ENCODE data around the gene COG5. TPM values are rescaled to one million over a fixed set of nuclear protein-coding genes. Genes with fewer than 3 reads are reported as not detected.

The COG5 gene
- total and polyA plus RNA-seq, 9 of the 15 experiments (the other 6 are each of a cell fraction or from before 2014, with no cell fraction given): 15.3 to 75.1 (median 56.4) TPM

DNA sequence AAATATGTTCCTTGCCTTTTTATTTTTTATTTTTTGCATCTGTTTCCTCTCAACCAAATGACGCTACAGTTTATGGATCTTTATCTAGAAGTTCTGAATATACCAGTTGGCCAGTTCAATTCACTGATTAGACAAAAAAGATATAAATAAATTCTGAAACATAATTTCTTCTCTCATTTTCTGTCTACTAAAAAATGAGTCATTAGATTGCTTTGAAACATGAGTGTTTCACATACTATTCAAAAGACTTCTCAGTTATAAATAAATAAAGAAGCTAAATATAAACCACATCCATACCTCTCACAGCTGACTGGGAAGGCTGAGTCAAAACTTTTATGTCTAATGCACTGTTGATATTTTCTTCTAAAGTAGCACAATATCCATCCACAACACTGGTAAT lies 191.4 kb downstream of the COG5 start:
- Histone ChIP-seq H4K20me1 (replicated peaks; ENCODE audit: control insufficient read depth, insufficient read depth, low read length) (no peaks in the 10 kb centered on the region), H3K4me2 (ENCODE audit: insufficient read depth, low read length) (no peak overlapping the region), H3K9me1 (ENCODE audit: control insufficient read depth, insufficient read depth, low read length) (no peaks in the 10 kb centered on the region), H3K27me3 (ENCODE audit: control insufficient read depth in 2 of 2, insufficient read depth in 2 of 2, low read length in 2 of 2) (no peaks in the 10 kb centered on the region), H3K4me1 (replicated peaks in 1 of 2; ENCODE audit: control insufficient read depth in 2 of 2, insufficient read depth in 2 of 2, low read length in 2 of 2) (no peaks in the 10 kb centered on the region), H3K79me2 (ENCODE audit: control insufficient read depth, insufficient read depth, low read length) (no peaks in the 10 kb centered on the region), H3K27ac (ENCODE audit: extremely low read depth, low read depth, low read length) (no peak overlapping the region), H3K36me3 (ENCODE audit: control insufficient read depth, insufficient read depth, low read length) (no peaks in the 10 kb centered on the region), H3K9me3 (replicated peaks; ENCODE audit: control insufficient read depth, insufficient read depth, low read depth, low read length) (no peaks in the 10 kb centered on the region), H3K9ac (ENCODE audit: insufficient read depth in 1 of 2, low read depth in 2 of 2, low read length in 2 of 2) (no peak overlapping the region), H3K4me3 (no peak overlapping the region), H2AFZ (ENCODE audit: low read depth, low read length) (no peak overlapping the region)
- TF ChIP-seq ZNF316 (IDR thresholded peaks at IDR 0.05) (0 out of 2 replicates have a peak, but pooled peaks have one; percentile 17), FIP1L1 (IDR thresholded peaks at IDR 0.05; ENCODE audit: low read depth, low read length, poor library complexity, severe bottlenecking) (no peak)
- FAIRE-seq (no peak), DNase-seq (ENCODE audit: extremely low read depth in 1 of 4, low spot score in 3 of 4) (no peak), ATAC-seq (no peak)
- 77% methylated on average over 1 of the region's 1 CpG for WGBS (ENCODE audit: insufficient coverage, low coverage, missing lambda C conversion rate)
- in situ Hi-C loops (cut with MboI) (no loop called here), intact Hi-C loops (cut with micrococcal nuclease) (no loop called here)
- ChIA-PET CTCF (ENCODE audit: low intra/inter-chr PET ratio) (no interaction called here), POLR2A (interaction anchor here (1.1 to 3.2 kb wide), 3 partner anchors 15 to 39 kb away, joined by 3 to 12 read pairs (median 7); no protein-coding TSS in a partner anchor)
- BruUV-seq (replicated peaks): no TSS peak

GRCh38 chr7:107370816-107371215 lies 192.9 kb downstream of the COG5 start:
- Histone ChIP-seq H3K4me3 (no peak overlapping the region), H3K4me2 (ENCODE audit: insufficient read depth, low read length) (no peak overlapping the region), H3K4me1 (replicated peaks in 1 of 2; ENCODE audit: control insufficient read depth in 2 of 2, insufficient read depth in 2 of 2, low read length in 2 of 2) (no peaks in the 10 kb centered on the region), H3K27ac (ENCODE audit: extremely low read depth, low read depth, low read length) (no peak overlapping the region), H3K9me3 (replicated peaks; ENCODE audit: control insufficient read depth, insufficient read depth, low read depth, low read length) (no peaks in the 10 kb centered on the region), H3K79me2 (ENCODE audit: control insufficient read depth, insufficient read depth, low read length) (no peaks in the 10 kb centered on the region), H2AFZ (ENCODE audit: low read depth, low read length) (no peak overlapping the region), H3K9me1 (ENCODE audit: control insufficient read depth, insufficient read depth, low read length) (no peaks in the 10 kb centered on the region), H4K20me1 (replicated peaks; ENCODE audit: control insufficient read depth, insufficient read depth, low read length) (no peaks in the 10 kb centered on the region), H3K9ac (ENCODE audit: insufficient read depth in 1 of 2, low read depth in 2 of 2, low read length in 2 of 2) (no peak overlapping the region), H3K36me3 (ENCODE audit: control insufficient read depth, insufficient read depth, low read length) (no peaks in the 10 kb centered on the region), H3K27me3 (ENCODE audit: control insufficient read depth in 2 of 2, insufficient read depth in 2 of 2, low read length in 2 of 2) (no peaks in the 10 kb centered on the region)
- in situ Hi-C loops (cut with MboI) (no loop called here), intact Hi-C loops (cut with micrococcal nuclease) (no loop called here)
- CTCF ChIA-PET (ENCODE audit: low intra/inter-chr PET ratio): no interaction called here
- BruUV-seq (replicated peaks): no TSS peak
- FAIRE-seq (no peak), ATAC-seq (no peak), DNase-seq (ENCODE audit: extremely low read depth in 1 of 4, low spot score in 3 of 4) (no peak)
- POLR2A ChIA-PET: no interaction called here
- WGBS (ENCODE audit: insufficient coverage, low coverage, missing lambda C conversion rate): 68% methylated on average over 1 of the region's 1 CpG
- TF ChIP-seq HIVEP1 (CRISPR knock-in tag; IDR thresholded peaks at IDR 0.05) (no peak), NR3C1 (CRISPR knock-in tag; IDR thresholded peaks at IDR 0.05) (no peak), SETDB1 (IDR thresholded peaks at IDR 0.05; ENCODE audit: low read length) (no peak), RBM17 (IDR thresholded peaks at IDR 0.05; ENCODE audit: borderline replicate concordance, low read depth, low read length) (no peak), ZNF764 (CRISPR knock-in tag; IDR thresholded peaks at IDR 0.05; ENCODE audit: low read depth) (no peak), POU5F1 (IDR thresholded peaks at IDR 0.05; ENCODE audit: borderline replicate concordance, low read depth, low read length, partially characterized antibody) (no peak), FOXM1 (IDR thresholded peaks at IDR 0.05; ENCODE audit: low read depth) (no peak), FOXM1 (CRISPR knock-in tag; IDR thresholded peaks at IDR 0.05; ENCODE audit: low read depth) (no peak), CUX1 (CRISPR knock-in tag; IDR thresholded peaks at IDR 0.05) (no peak), ETV5 (CRISPR knock-in tag; IDR thresholded peaks at IDR 0.05; ENCODE audit: low read depth) (no peak), ELF4 (CRISPR knock-in tag; IDR thresholded peaks at IDR 0.05) (no peak), SOX6 (IDR thresholded peaks at IDR 0.05) (no peak)
